HFFc6 (cell line): ENCODE results near the gene BAZ1B. TPM values are rescaled to one million over a fixed set of nuclear protein-coding genes. Genes with fewer than 3 reads are reported as not detected.

Experiments used
- DNase-seq: peaks from one replicate; pipeline ENCODE4 v3.0.0-alpha.2; 2018
- H3K27ac Mint-ChIP-seq: 2 replicates; pipeline ENCODE4 v1.8.0; 2020; ENCODE audit warnings: mild to moderate bottlenecking, mixed read lengths
- H3K27me3 Mint-ChIP-seq: 2 replicates; pipeline ENCODE4 v1.8.0; 2021; ENCODE audit warnings: mild to moderate bottlenecking, moderate library complexity, mixed read lengths; ENCODE audit not compliant: insufficient read depth
- H3K36me3 Mint-ChIP-seq: 2 replicates; pipeline ENCODE4 v1.8.0; 2021; ENCODE audit warnings: low read depth, mixed read lengths
- H3K4me1 Mint-ChIP-seq: 2 replicates; pipeline ENCODE4 v1.8.0; 2020; ENCODE audit warnings: low read depth, mixed read lengths
- H3K4me3 Mint-ChIP-seq: 2 replicates; pipeline ENCODE4 v1.8.0; 2020; ENCODE audit warnings: mild to moderate bottlenecking, moderate library complexity, mixed read lengths
- H3K9me3 Mint-ChIP-seq: 2 replicates; pipeline ENCODE4 v1.8.0; 2020; ENCODE audit warnings: mild to moderate bottlenecking, mixed read lengths
- total RNA-seq, 6 experiments: library from RNA; stranded (reverse); fragmentation: NEBNext Ultra II Directional; extraction: Animal tissue kit (Norgen Biotek cat#: 25700); gene quantifications; 2 replicates in 1 of 6; 3 replicates in 5 of 6; pipeline ENCODE4 v1.2.3, GENCODE V29; 2021
- TF ChIP-seq, protein P1 (sequence below): fragments of 200-600 bp; sonication (generic); IDR thresholded peaks from 2 replicates; pipeline ENCODE4 v1.5.0; 2021; ENCODE audit warnings: antibody characterized with exemption, mild to moderate bottlenecking

Gene BAZ1B
- total RNA-seq, 6 experiments from 2014 or later = 54.0 to 66.5 (median 63.8) TPM

DNA sequence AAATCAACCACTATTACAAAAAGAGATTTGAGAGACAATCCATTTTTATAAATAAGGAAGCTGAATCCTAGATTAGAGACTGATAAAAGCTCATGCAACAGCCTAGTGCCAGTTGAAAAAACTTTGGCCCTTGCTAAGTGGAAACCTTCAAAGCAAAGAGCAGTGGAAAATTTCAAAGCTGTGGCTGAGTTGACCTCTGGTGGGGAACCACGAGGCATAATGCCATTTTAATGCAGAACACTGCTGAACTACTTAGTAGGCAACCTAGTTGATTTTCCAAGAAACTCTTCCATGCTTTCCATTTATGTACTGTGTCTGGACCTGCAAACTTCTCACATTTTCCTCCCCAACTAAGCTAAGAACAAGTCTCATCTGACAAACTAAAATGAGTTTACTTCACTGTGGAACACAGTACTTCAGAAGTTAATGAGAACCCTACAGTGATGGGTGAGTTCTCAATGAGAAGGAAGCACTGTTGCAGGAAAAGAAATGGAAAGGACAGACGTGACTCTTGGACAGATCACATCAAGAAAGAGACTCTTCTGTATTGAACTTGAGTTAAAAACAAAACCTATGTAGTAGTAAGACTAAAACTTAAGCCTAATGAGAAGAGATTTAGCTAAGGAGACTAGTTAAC is 69.0 kb downstream of the BAZ1B start:
- Mint-ChIP-seq H3K36me3 (peaks cover 31% of the 10 kb centered on the region), H3K4me3 (no peak overlapping the region), H3K4me1 (peaks cover 8% of the 10 kb centered on the region), H3K27ac (peak overlapping the region; percentile 11; the same call in 1 of the 2 replicates), H3K9me3 (no peaks in the 10 kb centered on the region), H3K27me3 (no peaks in the 10 kb centered on the region; the same call in 1 of the 2 replicates)
- TF ChIP-seq, protein P1, sequence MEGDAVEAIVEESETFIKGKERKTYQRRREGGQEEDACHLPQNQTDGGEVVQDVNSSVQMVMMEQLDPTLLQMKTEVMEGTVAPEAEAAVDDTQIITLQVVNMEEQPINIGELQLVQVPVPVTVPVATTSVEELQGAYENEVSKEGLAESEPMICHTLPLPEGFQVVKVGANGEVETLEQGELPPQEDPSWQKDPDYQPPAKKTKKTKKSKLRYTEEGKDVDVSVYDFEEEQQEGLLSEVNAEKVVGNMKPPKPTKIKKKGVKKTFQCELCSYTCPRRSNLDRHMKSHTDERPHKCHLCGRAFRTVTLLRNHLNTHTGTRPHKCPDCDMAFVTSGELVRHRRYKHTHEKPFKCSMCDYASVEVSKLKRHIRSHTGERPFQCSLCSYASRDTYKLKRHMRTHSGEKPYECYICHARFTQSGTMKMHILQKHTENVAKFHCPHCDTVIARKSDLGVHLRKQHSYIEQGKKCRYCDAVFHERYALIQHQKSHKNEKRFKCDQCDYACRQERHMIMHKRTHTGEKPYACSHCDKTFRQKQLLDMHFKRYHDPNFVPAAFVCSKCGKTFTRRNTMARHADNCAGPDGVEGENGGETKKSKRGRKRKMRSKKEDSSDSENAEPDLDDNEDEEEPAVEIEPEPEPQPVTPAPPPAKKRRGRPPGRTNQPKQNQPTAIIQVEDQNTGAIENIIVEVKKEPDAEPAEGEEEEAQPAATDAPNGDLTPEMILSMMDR = no peak
- no peak for DNase-seq

DNA sequence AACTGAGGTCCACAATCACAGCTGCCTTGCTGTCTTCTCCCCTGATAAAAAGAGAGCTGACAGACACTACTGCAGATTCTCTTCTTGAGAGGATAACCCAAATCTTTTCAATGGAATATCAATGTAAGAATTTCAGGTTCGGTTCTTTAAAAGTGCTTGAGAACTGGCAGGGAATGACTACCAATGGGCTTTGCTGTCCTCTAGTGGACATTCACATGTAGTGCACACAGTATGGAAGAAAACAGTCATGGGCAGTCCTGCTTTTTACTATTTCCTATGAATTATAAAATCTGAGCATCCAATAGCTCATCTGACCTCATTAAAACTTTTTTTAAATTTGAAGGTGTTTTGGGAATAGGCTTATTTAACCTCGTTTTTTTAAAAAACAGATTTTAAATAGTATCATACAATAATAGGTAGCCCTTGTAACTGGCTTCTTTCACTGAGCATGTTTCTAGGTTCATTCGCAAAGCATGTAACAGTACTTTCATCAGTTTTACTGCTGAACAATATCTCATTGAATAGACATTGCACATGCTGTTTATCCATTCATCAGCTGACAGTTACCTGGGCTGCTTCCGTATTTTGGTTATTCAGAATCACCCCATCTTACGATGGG is 70.2 kb downstream of the BAZ1B start:
- no peaks in the 10 kb centered on the region for H3K9me3 Mint-ChIP-seq
- H3K27me3 Mint-ChIP-seq = no peaks in the 10 kb centered on the region; the same call in 1 of the 2 replicates
- H3K4me1 Mint-ChIP-seq = peaks cover 8% of the 10 kb centered on the region
- DNase-seq = peak; percentile 59
- TF ChIP-seq, protein P1 = peak; percentile 100
- peaks cover 30% of the 10 kb centered on the region for H3K36me3 Mint-ChIP-seq
- no peak overlapping the region for H3K4me3 Mint-ChIP-seq
- no peak overlapping the region for H3K27ac Mint-ChIP-seq

DNA sequence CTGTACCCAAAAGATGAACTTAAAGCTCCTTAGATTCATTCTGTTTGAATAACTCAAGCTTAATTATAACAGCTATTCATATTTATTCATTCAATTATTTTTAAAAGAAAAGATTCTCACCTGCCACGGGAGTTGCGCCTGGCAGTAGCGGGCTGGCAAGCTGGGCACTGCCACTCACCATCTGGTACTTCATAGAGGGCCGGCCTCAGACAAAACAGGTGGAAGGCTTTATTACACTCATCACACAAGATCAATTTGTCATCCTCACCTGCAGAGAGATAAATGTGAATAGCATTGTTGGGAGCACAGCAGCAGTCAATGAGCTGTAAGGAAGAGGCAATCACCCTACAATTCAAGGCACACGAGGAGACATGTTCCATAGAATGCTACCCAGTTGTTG is 72.7 kb downstream of the BAZ1B start:
- no peak for DNase-seq
- Mint-ChIP-seq H3K36me3 (peaks cover 45% of the 10 kb centered on the region), H3K27ac (no peak overlapping the region), H3K27me3 (no peaks in the 10 kb centered on the region; the same call in 1 of the 2 replicates), H3K9me3 (no peaks in the 10 kb centered on the region), H3K4me3 (no peak overlapping the region), H3K4me1 (peaks cover 8% of the 10 kb centered on the region)
- TF ChIP-seq, protein P1 = no peak

DNA sequence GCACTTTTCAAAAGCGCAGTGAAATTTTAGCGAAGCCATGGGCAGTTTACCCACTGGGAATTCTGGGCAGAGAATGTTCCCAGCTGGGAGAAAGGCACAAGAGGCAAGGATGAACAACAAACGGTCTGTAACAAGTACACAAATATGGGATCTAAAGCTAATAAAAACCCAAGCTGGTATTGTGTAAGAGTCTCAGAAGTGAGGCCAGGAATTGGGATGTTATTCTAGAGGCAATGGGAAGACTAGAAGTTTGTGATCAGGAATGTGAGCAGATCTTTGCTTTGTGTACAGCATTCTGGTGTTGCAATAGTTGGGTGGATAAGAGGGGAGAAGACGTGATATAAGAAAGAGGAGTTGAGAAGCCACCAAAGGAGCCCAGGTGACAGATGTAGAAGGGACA is 73.5 kb downstream of the BAZ1B start:
- Mint-ChIP-seq H3K27me3 (no peaks in the 10 kb centered on the region; the same call in 1 of the 2 replicates), H3K4me1 (peaks cover 8% of the 10 kb centered on the region), H3K4me3 (no peak overlapping the region)

DNA sequence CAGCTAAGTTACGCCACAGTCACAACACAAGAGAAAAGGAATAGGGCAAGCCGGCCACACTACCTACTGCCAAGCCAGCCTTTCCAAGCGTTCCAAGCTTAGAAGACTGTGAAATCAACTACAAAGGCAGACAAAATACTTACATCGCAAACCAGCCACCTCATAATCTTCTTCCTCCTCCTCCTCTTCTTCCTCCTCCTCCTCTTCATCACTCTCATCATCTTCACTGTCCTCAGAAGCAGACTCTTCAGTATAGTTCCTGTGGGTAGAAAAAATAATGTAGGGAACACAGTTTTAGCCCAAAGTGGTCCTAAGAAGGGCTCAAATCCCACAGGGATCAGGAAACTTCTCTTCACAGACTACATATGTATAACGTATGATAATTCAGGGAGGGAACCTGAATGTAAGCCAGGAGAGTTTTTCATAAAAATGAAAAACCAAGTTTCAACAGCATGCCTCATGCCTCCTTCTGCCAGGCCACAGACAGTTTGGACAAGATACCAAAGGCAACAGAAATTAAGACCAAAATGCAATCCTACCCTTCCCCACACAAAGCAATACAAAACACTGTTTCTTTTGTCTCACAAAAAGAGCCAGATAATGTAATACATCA is 74.9 kb downstream of the BAZ1B start:
- no peak overlapping the region for H3K4me3 Mint-ChIP-seq
- H3K36me3 Mint-ChIP-seq = peaks cover 56% of the 10 kb centered on the region
- H3K4me1 Mint-ChIP-seq = peaks cover 8% of the 10 kb centered on the region
- no peaks in the 10 kb centered on the region for H3K9me3 Mint-ChIP-seq
- H3K27me3 Mint-ChIP-seq = no peaks in the 10 kb centered on the region; the same call in 1 of the 2 replicates
- no peak overlapping the region for H3K27ac Mint-ChIP-seq
- TF ChIP-seq, protein P1 = no peak
- no peak for DNase-seq

More for the DNA sequence above, 73.5 kb downstream of the BAZ1B start:
- Mint-ChIP-seq H3K27ac (peak overlapping the region; percentile 6; the same call in 1 of the 2 replicates), H3K36me3 (peaks cover 44% of the 10 kb centered on the region), H3K9me3 (no peaks in the 10 kb centered on the region)
- TF ChIP-seq, protein P1 = no peak
- DNase-seq = no peak
